ENCODE data around the gene INSIG1. TPM values are rescaled to one million over a fixed set of nuclear protein-coding genes. Genes with fewer than 3 reads are reported as not detected.

Gene INSIG1
- total and polyA plus RNA-seq, 2 donors (not counting 3 experiments of a cell fraction or from before 2014, with no cell fraction given): 79.3 to 102 TPM

- Histone ChIP-seq H3K4me1 (ENCODE audit: control insufficient read depth, extremely low read depth, insufficient read depth, low read length) (peaks cover 12% of the 10 kb centered on the region), H3K36me3 (ENCODE audit: control insufficient read depth in 2 of 2, extremely low read depth in 1 of 2, insufficient read depth in 2 of 2, low read length in 2 of 2) (no peaks in the 10 kb centered on the region), H3K4me2 (ENCODE audit: insufficient read depth, low read length) (no peak overlapping the region), H3K79me2 (ENCODE audit: control insufficient read depth, insufficient read depth, low read length) (no peaks in the 10 kb centered on the region), H3K9me3 (replicated peaks; ENCODE audit: control insufficient read depth, insufficient read depth, low read length) (no peaks in the 10 kb centered on the region), H4K20me1 (replicated peaks; ENCODE audit: control insufficient read depth, extremely low read depth, insufficient read depth, low read length) (no peaks in the 10 kb centered on the region), H3K9ac (replicated peaks; ENCODE audit: extremely low read depth, insufficient read depth, low read length) (no peak overlapping the region), H3K27ac (ENCODE audit: insufficient read depth, low read depth, low read length) (no peak overlapping the region), H3K27me3 (ENCODE audit: control insufficient read depth in 2 of 2, insufficient read depth in 2 of 2, low read length in 2 of 2) (no peaks in the 10 kb centered on the region), H2AFZ (ENCODE audit: low read depth, low read length) (no peak overlapping the region), H3K4me3 (replicated peaks in 1 of 3; ENCODE audit: insufficient read depth in 1 of 3, low read depth in 1 of 3, low read length in 3 of 3) (no peak overlapping the region), H3K9me1 (replicated peaks; ENCODE audit: control insufficient read depth, extremely low read depth, insufficient read depth, low read length) (no peaks in the 10 kb centered on the region)
- ChIA-PET CTCF (no interaction called here), POLR2A (no interaction called here)
- FAIRE-seq (no peak), DNase-seq (ENCODE audit: low read depth, low spot score) (no peak)
- intact Hi-C loops (cut with micrococcal nuclease): no loop called here
- TF ChIP-seq GATA2 (IDR thresholded peaks at IDR 0.05; ENCODE audit: insufficient read depth, insufficient read length, low read depth, low read length): no peak
- TF ChIP-seq JUN (IDR thresholded peaks at IDR 0.05; ENCODE audit: borderline replicate concordance, insufficient read depth, insufficient read length, low read depth): no peak
- no peak for TF ChIP-seq MYC (IDR thresholded peaks at IDR 0.05; ENCODE audit: low read depth, low read length)
- TF ChIP-seq POLR2A (IDR thresholded peaks at IDR 0.05; ENCODE audit: low read depth, low read length): no peak
- dilution Hi-C loops (cut with MboI; ENCODE audit: extremely low pct_ligation_motif_present, low sequenced_read_pairs): no loop called here
- BruUV-seq (replicated peaks): no TSS peak
Observed at GRCh38 chr7:155285423-155285822, 12.3 kb upstream of the INSIG1 start.

GRCh38 chr7:155285833-155286232, 11.8 kb upstream of the INSIG1 start:
- no peak for TF ChIP-seq MAX (IDR thresholded peaks at IDR 0.05; ENCODE audit: insufficient read depth, insufficient read length)
- TF ChIP-seq MYC (IDR thresholded peaks at IDR 0.05; ENCODE audit: low read depth, low read length): no peak
- TF ChIP-seq EZH2 (IDR thresholded peaks at IDR 0.05; ENCODE audit: borderline replicate concordance, low read depth, low read length, severe bottlenecking): no peak
- no peak for TF ChIP-seq POLR2A (IDR thresholded peaks at IDR 0.05; ENCODE audit: low read depth, low read length)
- no peak for TF ChIP-seq GATA2 (IDR thresholded peaks at IDR 0.05; ENCODE audit: insufficient read depth, insufficient read length, low read depth, low read length)
- no peak for TF ChIP-seq CTCF (IDR thresholded peaks at IDR 0.05; ENCODE audit: extremely low read depth in 1 of 2, insufficient read depth in 1 of 2, low read depth in 1 of 2, low read length in 2 of 2)
- no peak for TF ChIP-seq JUN (IDR thresholded peaks at IDR 0.05; ENCODE audit: borderline replicate concordance, insufficient read depth, insufficient read length, low read depth)
- no peak for TF ChIP-seq FOS (IDR thresholded peaks at IDR 0.05; ENCODE audit: borderline replicate concordance, insufficient read depth, low read length)
- TF ChIP-seq POLR2AphosphoS5 (IDR thresholded peaks at IDR 0.05; ENCODE audit: insufficient read depth, low read depth, low read length): no peak
- no peak overlapping the region for H3K4me3 ChIP-seq (replicated peaks in 1 of 3; ENCODE audit: insufficient read depth in 1 of 3, low read depth in 1 of 3, low read length in 3 of 3)

More at GRCh38 chr7:155285833-155286232, 11.8 kb upstream of the INSIG1 start:
- Histone ChIP-seq H3K9ac (replicated peaks; ENCODE audit: extremely low read depth, insufficient read depth, low read length) (no peak overlapping the region), H3K27ac (ENCODE audit: insufficient read depth, low read depth, low read length) (no peak overlapping the region), H3K4me2 (ENCODE audit: insufficient read depth, low read length) (no peak overlapping the region), H4K20me1 (replicated peaks; ENCODE audit: control insufficient read depth, extremely low read depth, insufficient read depth, low read length) (no peaks in the 10 kb centered on the region), H3K4me1 (ENCODE audit: control insufficient read depth, extremely low read depth, insufficient read depth, low read length) (peaks cover 12% of the 10 kb centered on the region), H3K9me1 (replicated peaks; ENCODE audit: control insufficient read depth, extremely low read depth, insufficient read depth, low read length) (no peaks in the 10 kb centered on the region), H2AFZ (ENCODE audit: low read depth, low read length) (peak overlapping the region; percentile 47), H3K79me2 (ENCODE audit: control insufficient read depth, insufficient read depth, low read length) (no peaks in the 10 kb centered on the region), H3K9me3 (replicated peaks; ENCODE audit: control insufficient read depth, insufficient read depth, low read length) (no peaks in the 10 kb centered on the region), H3K27me3 (ENCODE audit: control insufficient read depth in 2 of 2, insufficient read depth in 2 of 2, low read length in 2 of 2) (no peaks in the 10 kb centered on the region), H3K36me3 (ENCODE audit: control insufficient read depth in 2 of 2, extremely low read depth in 1 of 2, insufficient read depth in 2 of 2, low read length in 2 of 2) (no peaks in the 10 kb centered on the region)
- ChIA-PET POLR2A (no interaction called here), CTCF (no interaction called here)
- dilution Hi-C loops (cut with MboI; ENCODE audit: extremely low pct_ligation_motif_present, low sequenced_read_pairs) (no loop called here), intact Hi-C loops (cut with micrococcal nuclease) (no loop called here)
- no peak for FAIRE-seq
- no TSS peak for BruUV-seq (replicated peaks)
- no peak for DNase-seq (ENCODE audit: low read depth, low spot score)
